GM12878 (cell line): ENCODE measurements around the gene RAB9B. TPM values are rescaled to one million over a fixed set of nuclear protein-coding genes. Genes with fewer than 3 reads are reported as not detected.

Experiments used
- ATAC-seq: fragments of 200-7000 bp; cut with Tn5 transposase; 3 replicates; pipeline ENCODE4 v1.9.1; 2020; ENCODE audit warnings: mild to moderate bottlenecking, moderate library complexity
- BruUV-seq: library from RNA; stranded (reverse); fragments of 400-500 nt; replicated peaks from 2 replicates; lab custom pipeline; 2021; lab: Mats Ljungman, UMichigan
- CTCF ChIA-PET: fragments of 300-600 bp; sonication (Branson Sonifier 250); formaldehyde crosslinking; extraction: SDS; loops from one replicate; lab custom pipeline; 2021; ENCODE audit warnings: inconsistent platforms; lab: Yijun Ruan, JAX
- POLR2A ChIA-PET: fragments of 350-600 bp; formaldehyde crosslinking; extraction: SDS; loops from one replicate; lab custom pipeline; 2021; ENCODE audit warnings: inconsistent platforms; lab: Charles Lee
- RAD21 ChIA-PET: fragments of 300-600 bp; sonication (Branson Sonifier 250); formaldehyde crosslinking; loops from one replicate; lab custom pipeline; 2023; ENCODE audit warnings: antibody characterized with exemption; ENCODE audit not compliant: unreplicated experiment; lab: Charles Lee
- SMC1A ChIA-PET: fragments of 300-600 bp; sonication (Branson Sonifier 250); formaldehyde crosslinking; loops from one replicate; lab custom pipeline; 2023; ENCODE audit not compliant: unreplicated experiment, uncharacterized antibody; lab: Charles Lee
- DNase-seq: peaks from one replicate; pipeline ENCODE4 v3.0.0-alpha.2; 2011; ENCODE audit warnings: low read depth, low spot score
- FAIRE-seq: peaks from 3 replicates; lab custom pipeline; 2011; peaks lifted over from hg19 to GRCh38; lab: Jason Lieb, UNC
- H2AFZ ChIP-seq: 2 replicates; pipeline ENCODE4 v1.6.0; 2011; ENCODE audit warnings: low read depth, low read length, control low read depth; ENCODE audit not compliant: control insufficient read depth
- H3K27ac ChIP-seq: 2 replicates; pipeline ENCODE4 v1.5.1; 2011; ENCODE audit warnings: control low read depth; ENCODE audit not compliant: control insufficient read depth, insufficient read depth
- H3K27me3 ChIP-seq, 2 experiments: replicated peaks in 1 of 2; 2 replicates each; pipeline versions ENCODE4 v1.6.0 to v1.6.1; 2011; ENCODE audit warnings: low read length in 1 of 2; ENCODE audit not compliant: control insufficient read depth in 2 of 2, insufficient read depth in 2 of 2
- H3K36me3 ChIP-seq, 2 experiments: 2 replicates each; pipeline ENCODE4 v1.5.1; 2011; ENCODE audit warnings: low read length in 1 of 2; ENCODE audit not compliant: control insufficient read depth in 2 of 2, insufficient read depth in 2 of 2
- H3K4me1 ChIP-seq: 2 replicates; pipeline ENCODE4 v1.6.1; 2011; ENCODE audit warnings: mild to moderate bottlenecking, low read length, moderate library complexity, mixed read lengths; ENCODE audit not compliant: control insufficient read depth, insufficient read depth
- H3K4me2 ChIP-seq: 2 replicates; pipeline ENCODE4 v1.6.0; 2011; ENCODE audit warnings: control low read depth; ENCODE audit not compliant: control insufficient read depth, insufficient read depth
- H3K4me3 ChIP-seq: fragments of 200-600 bp; sonication (generic); 2 replicates; pipeline ENCODE4 v1.5.1; 2016
- H3K79me2 ChIP-seq: 2 replicates; pipeline ENCODE4 v1.6.0; 2011; ENCODE audit warnings: low read length; ENCODE audit not compliant: control insufficient read depth, insufficient read depth
- H3K9ac ChIP-seq: 2 replicates; pipeline ENCODE4 v1.8.0; 2011; ENCODE audit warnings: low read length, control low read depth, mixed read lengths; ENCODE audit not compliant: control insufficient read depth, insufficient read depth
- H3K9me3 ChIP-seq: replicated peaks from 3 replicates; pipeline ENCODE4 v1.5.1; 2011; ENCODE audit warnings: mild to moderate bottlenecking, low read length; ENCODE audit not compliant: control insufficient read depth, insufficient read depth
- H4K20me1 ChIP-seq: 2 replicates; pipeline ENCODE4 v1.6.0; 2011; ENCODE audit not compliant: control insufficient read depth, insufficient read depth
- BCLAF1 ChIP-seq: fragments of 450-650 bp; IDR thresholded peaks from 2 replicates; pipeline ENCODE4 v1.6.1; 2017; ENCODE audit warnings: antibody characterized with exemption, mild to moderate bottlenecking, moderate library complexity
- RELA ChIP-seq: fragments of 450-650 bp; IDR thresholded peaks from 2 replicates; pipeline ENCODE4 v1.8.0; 2014; ENCODE audit warnings: borderline replicate concordance; ENCODE audit not compliant: partially characterized antibody
- SIX5 ChIP-seq: IDR thresholded peaks from 2 replicates; pipeline ENCODE4 v1.6.1; 2011; ENCODE audit warnings: mild to moderate bottlenecking, low read depth, low read length, moderate library complexity; ENCODE audit not compliant: severe bottlenecking
- WGBS: methylation state at CpG from one replicate; pipeline ENCODE4 v1.1.6; 2016; ENCODE audit warnings: low lambda C conversion rate; ENCODE audit not compliant: insufficient replicate concordance, insufficient coverage; ENCODE audit errors: missing lambda C conversion rate; 5-methylcytosine and 5-hydroxymethylcytosine counted together
- in situ Hi-C: fragments of 300-500 bp; cut with MboI; formaldehyde crosslinking; loops from 9 replicates; pipeline ENCODE4 v1.14.3; 2018; ENCODE audit warnings: mixed read lengths
- intact Hi-C: fragments of 100-400 bp; cut with micrococcal nuclease; formaldehyde crosslinking; loops from one replicate; pipeline ENCODE4 v1.14.2; 2022; ENCODE audit not compliant: unreplicated experiment
- polyA plus RNA-seq, 11 experiments: library from polyadenylated mRNA; depleted of rRNA in 4 of 11; unstranded in 6 of 11; stranded (reverse) in 5 of 11; fragments of >200 nt; fragmentation: Nextera tagmentation in 4 of 11; fragmentation: Illumina TruSeq in 1 of 11; extraction: Ambion mirVana in 4 of 11; extraction: Trizol in 1 of 11; gene quantifications; 1 replicate in 1 of 11; 2 replicates in 10 of 11; pipeline versions ENCODE4 v1.2.1 to v1.2.3, GENCODE V29; 2011 to 2016; ENCODE audit warnings: inconsistent platforms in 2 of 11, missing spikeins in 2 of 11, low read depth in 1 of 11
- total RNA-seq, 4 experiments: library from RNA; depleted of rRNA in 3 of 4; stranded (reverse); fragments of >200 nt in 3 of 4; fragmentation: Illumina TruSeq in 1 of 4; extraction: Trizol in 1 of 4; gene quantifications; 2 replicates each; pipeline versions ENCODE4 v1.2.1 to v1.2.3, GENCODE V29; 2013 to 2021

The RAB9B gene
- total and polyA plus RNA-seq, 10 of the 15 experiments (the other 5 are each of a cell fraction or from before 2014, with no cell fraction given), result 0.05 to 0.30 (median 0.19) TPM

GRCh38 chrX:103811858-103812257 is 20.2 kb downstream of the RAB9B start:
- TF ChIP-seq BCLAF1, result no peak
- TF ChIP-seq RELA, result no peak
- TF ChIP-seq SIX5, result no peak
- TF ChIP-seq, all 136 proteins: peak for 0
- Histone ChIP-seq H3K4me3 (no peak overlapping the region), H2AFZ (no peak overlapping the region), H3K36me3 (no peaks in the 10 kb centered on the region), H3K27ac (no peak overlapping the region), H4K20me1 (no peaks in the 10 kb centered on the region), H3K4me1 (no peaks in the 10 kb centered on the region), H3K4me2 (no peak overlapping the region), H3K9me3 (no peaks in the 10 kb centered on the region), H3K79me2 (no peaks in the 10 kb centered on the region), H3K27me3 (no peaks in the 10 kb centered on the region), H3K9ac (no peak overlapping the region)
- CTCF ChIA-PET, result interaction anchor here (1.0 to 2.6 kb wide), 7 partner anchors 8 to 326 kb away, joined by 3 to 8 read pairs (median 3); no protein-coding TSS in a partner anchor
- FAIRE-seq, result no peak
- intact Hi-C loops (loop anchor here (10.0 kb wide), 1 partner anchor 467 kb away; no protein-coding TSS in a partner anchor), in situ Hi-C loops (no loop called here)
- POLR2A ChIA-PET, result no interaction called here
- RAD21 ChIA-PET, result no interaction called here
- ATAC-seq, result no peak
- no peak for DNase-seq
- no TSS peak for BruUV-seq
- SMC1A ChIA-PET, result no interaction called here
- 29% methylated on average over 3 of the region's 3 CpGs for WGBS
